Activated T-cell treated with anti-CD3 and anti-CD28 coated beads, Interleukin-2, amount 50 U/mL, for 72 hours (primary cell): ENCODE data around the gene PARP11. TPM values are rescaled to one million over a fixed set of nuclear protein-coding genes. Genes with fewer than 3 reads are reported as not detected.

ENCODE experiments used
- ATAC-seq, 2 donors: fragments of 150-1000 bp; cut with Tn5 transposase; replicated peaks in 1 of 2; 2 replicates each; pipeline ENCODE4 v1.10.0; 2021; ENCODE audit warnings: moderate library complexity in 2 of 2, mild to moderate bottlenecking in 1 of 2
- DNase-seq, 2 donors: peaks; one replicate each; pipeline ENCODE4 v3.0.0; 2021 to 2022; ENCODE audit warnings: mixed read lengths in 1 of 2
- H3K27ac Mint-ChIP-seq: one replicate; pipeline ENCODE4 v1.8.0; 2022; ENCODE audit warnings: mild to moderate bottlenecking, moderate library complexity, mixed read lengths
- H3K27me3 Mint-ChIP-seq: one replicate; pipeline ENCODE4 v1.8.0; 2022; ENCODE audit warnings: low read depth, mixed read lengths
- H3K36me3 Mint-ChIP-seq, 2 donors: one replicate each; pipeline ENCODE4 v1.8.0; 2022; ENCODE audit warnings: mixed read lengths in 2 of 2, mild to moderate bottlenecking in 1 of 2; ENCODE audit not compliant: insufficient read depth in 2 of 2
- H3K4me1 Mint-ChIP-seq: one replicate; pipeline ENCODE4 v1.8.0; 2022; ENCODE audit warnings: low read depth, mixed read lengths
- H3K4me3 Mint-ChIP-seq, 2 donors: one replicate each; pipeline ENCODE4 v1.8.0; 2022; ENCODE audit warnings: mild to moderate bottlenecking in 2 of 2, mixed read lengths in 2 of 2, moderate library complexity in 2 of 2
- H3K9me3 Mint-ChIP-seq, 2 donors: one replicate each; pipeline ENCODE4 v1.8.0; 2022; ENCODE audit warnings: mixed read lengths in 2 of 2
- total RNA-seq, 2 donors: library from RNA; stranded (reverse); gene quantifications; one replicate each; pipeline ENCODE4 v1.2.3, GENCODE V29; 2022

Gene PARP11
- 10 to 100 TPM; 30.7 to 39.5 TPM for total RNA-seq

- DNase-seq: peak; percentile 98 to 99
- Mint-ChIP-seq H3K36me3 (peaks cover 10 to 11% of the 10 kb centered on the region in 2 donors), H3K27me3 (no peaks in the 10 kb centered on the region), H3K4me3 (peak within 1 kb of the TSS; percentile 96 to 98), H3K9me3 (peaks cover 0 to 1% of the 10 kb centered on the region in 2 donors), H3K27ac (peak within 1 kb of the TSS; percentile 97), H3K4me1 (peaks cover 53% of the 10 kb centered on the region)
- peak; percentile 95 to 97 for ATAC-seq
These were observed at the start of gene PARP11 for GRCh38 chr12:3872800-3873636. Gene PARP11, minus strand, starts transcription at chr12:3873399. Its CDS starts 170 bp downstream, at chr12:3873229.

- peaks cover 12% of the 10 kb centered on the region for H3K4me1 Mint-ChIP-seq
- DNase-seq (no peak), ATAC-seq (no peak)
- no peak overlapping the region for H3K27ac Mint-ChIP-seq
- H3K4me3 Mint-ChIP-seq: no peak overlapping the region
- no peaks in the 10 kb centered on the region for H3K27me3 Mint-ChIP-seq
- H3K36me3 Mint-ChIP-seq: no peaks in the 10 kb centered on the region
- H3K9me3 Mint-ChIP-seq: no peaks in the 10 kb centered on the region
These were observed 48.8 kb upstream of the PARP11 start for GRCh38 chr12:3922033-3922432.

DNA sequence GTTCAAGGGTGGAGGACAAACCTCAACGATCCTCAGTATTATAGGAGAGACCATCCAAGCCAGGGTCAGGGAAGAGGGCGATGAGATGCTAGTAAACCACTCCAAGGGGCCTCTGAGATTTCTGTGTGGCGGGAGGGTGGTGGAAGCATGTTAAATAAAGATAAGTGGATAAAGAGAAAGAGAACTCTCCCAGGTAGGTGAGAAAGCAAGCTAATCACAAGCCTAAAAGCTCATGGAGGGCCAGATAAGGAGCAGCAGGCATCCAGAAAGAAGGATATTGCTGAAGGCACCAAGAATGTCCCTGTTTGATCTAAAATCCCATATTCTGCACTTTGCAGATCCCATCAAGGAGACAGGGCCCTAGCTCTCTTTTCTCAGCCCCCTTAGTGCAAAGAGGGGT, 48.3 kb upstream of the PARP11 start:
- ATAC-seq (no peak), DNase-seq (no peak)
- H3K27ac Mint-ChIP-seq: no peak overlapping the region
- H3K27me3 Mint-ChIP-seq: no peaks in the 10 kb centered on the region
- no peaks in the 10 kb centered on the region for H3K9me3 Mint-ChIP-seq
- peaks cover 12% of the 10 kb centered on the region for H3K4me1 Mint-ChIP-seq
- H3K4me3 Mint-ChIP-seq: no peak overlapping the region
- H3K36me3 Mint-ChIP-seq: no peaks in the 10 kb centered on the region

GRCh38 chr12:3921151-3921471, 47.9 kb upstream of the PARP11 start:
- DNase-seq: no peak
- Mint-ChIP-seq H3K4me3 (no peak overlapping the region), H3K27me3 (no peaks in the 10 kb centered on the region), H3K27ac (no peak overlapping the region), H3K9me3 (no peaks in the 10 kb centered on the region), H3K4me1 (peaks cover 17% of the 10 kb centered on the region), H3K36me3 (no peaks in the 10 kb centered on the region)
- ATAC-seq: no peak

- Mint-ChIP-seq H3K36me3 (no peaks in the 10 kb centered on the region), H3K27ac (no peak overlapping the region), H3K4me3 (no peak overlapping the region), H3K27me3 (no peaks in the 10 kb centered on the region), H3K9me3 (no peaks in the 10 kb centered on the region), H3K4me1 (peaks cover 22% of the 10 kb centered on the region)
- DNase-seq (no peak), ATAC-seq (no peak)
These were observed 47.4 kb upstream of the PARP11 start for GRCh38 chr12:3920351-3921150.

- Mint-ChIP-seq H3K4me1 (peaks cover 31% of the 10 kb centered on the region), H3K27me3 (no peaks in the 10 kb centered on the region), H3K4me3 (peak overlapping the region; percentile 2 to 31), H3K27ac (peak overlapping the region; percentile 47), H3K9me3 (peaks cover 0 to 13% of the 10 kb centered on the region in 2 donors), H3K36me3 (peaks cover 3 to 6% of the 10 kb centered on the region in 2 donors)
- ATAC-seq: peak; percentile 79 to 89
- DNase-seq: peak in 1 of 2 donors; percentile 18
These were observed 40.1 kb upstream of the PARP11 start for GRCh38 chr12:3913278-3913677.

GRCh38 chr12:3912863-3913262, 39.7 kb upstream of the PARP11 start:
- Mint-ChIP-seq H3K36me3 (peaks cover 3 to 6% of the 10 kb centered on the region in 2 donors), H3K27me3 (no peaks in the 10 kb centered on the region), H3K4me3 (no peak overlapping the region), H3K27ac (peak overlapping the region; percentile 47), H3K9me3 (peaks cover 0 to 13% of the 10 kb centered on the region in 2 donors), H3K4me1 (peaks cover 35% of the 10 kb centered on the region)
- DNase-seq: no peak
- ATAC-seq: no peak

DNA sequence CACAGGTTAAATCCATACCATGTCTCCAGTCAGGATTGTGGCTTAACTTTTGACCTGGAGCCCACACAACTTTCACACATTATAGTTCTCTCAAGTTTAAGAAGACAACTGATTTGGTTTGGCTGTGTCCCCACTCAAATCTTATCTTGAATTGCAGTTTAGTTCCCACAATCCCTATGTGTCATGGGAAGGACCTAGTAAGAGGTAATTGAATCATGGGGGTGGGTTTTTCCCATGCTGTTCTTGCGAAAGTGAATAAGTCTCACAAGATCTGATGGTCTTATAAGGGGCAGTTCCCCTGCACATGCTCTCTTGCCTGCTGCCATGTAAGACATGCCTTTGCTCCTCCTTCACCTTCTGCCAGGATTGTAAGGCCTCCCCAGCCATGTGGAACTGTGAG, 38.2 kb upstream of the PARP11 start:
- Mint-ChIP-seq H3K4me1 (peaks cover 46% of the 10 kb centered on the region), H3K36me3 (peaks cover 3 to 6% of the 10 kb centered on the region in 2 donors), H3K27me3 (no peaks in the 10 kb centered on the region), H3K9me3 (peaks cover 0 to 13% of the 10 kb centered on the region in 2 donors), H3K27ac (no peak overlapping the region), H3K4me3 (no peak overlapping the region)
- DNase-seq: no peak
- ATAC-seq: no peak

GRCh38 chr12:3905664-3906063, 32.5 kb upstream of the PARP11 start:
- Mint-ChIP-seq H3K4me1 (peaks cover 46% of the 10 kb centered on the region), H3K27me3 (no peaks in the 10 kb centered on the region), H3K36me3 (no peaks in the 10 kb centered on the region), H3K9me3 (no peaks in the 10 kb centered on the region), H3K4me3 (peak overlapping the region; percentile 75 to 78), H3K27ac (peak overlapping the region; percentile 92)
- no peak for DNase-seq
- peak; percentile 24 to 56 for ATAC-seq

GRCh38 chr12:3904999-3905398, 31.8 kb upstream of the PARP11 start:
- DNase-seq: no peak
- Mint-ChIP-seq H3K4me3 (peak overlapping the region; percentile 75 to 78), H3K9me3 (no peaks in the 10 kb centered on the region), H3K27ac (peak overlapping the region; percentile 92), H3K27me3 (no peaks in the 10 kb centered on the region), H3K36me3 (no peaks in the 10 kb centered on the region), H3K4me1 (peaks cover 52% of the 10 kb centered on the region)
- ATAC-seq: peak in 1 of 2 donors; percentile 42

DNA sequence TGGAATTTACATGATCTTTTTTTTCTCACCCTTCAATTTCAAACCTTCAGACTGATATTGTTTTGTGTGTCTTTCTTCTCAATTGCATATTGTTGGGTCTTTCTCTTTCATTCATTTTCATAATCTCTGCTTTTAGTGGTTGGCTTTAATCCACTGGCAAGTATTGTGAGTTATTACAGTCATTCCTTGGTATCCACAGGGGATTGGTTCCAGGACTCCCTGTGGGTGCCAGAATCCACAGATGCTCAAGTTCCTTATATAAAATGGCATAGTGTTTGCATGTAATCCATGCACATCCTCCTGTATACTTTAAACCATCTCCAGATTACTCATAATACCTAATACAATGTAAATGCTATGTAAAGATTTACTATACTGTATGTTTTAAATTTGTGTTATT, 29.7 kb upstream of the PARP11 start:
- Mint-ChIP-seq H3K9me3 (no peaks in the 10 kb centered on the region), H3K4me1 (peaks cover 63% of the 10 kb centered on the region), H3K27me3 (no peaks in the 10 kb centered on the region), H3K4me3 (no peak overlapping the region), H3K36me3 (no peaks in the 10 kb centered on the region), H3K27ac (no peak overlapping the region)
- ATAC-seq: no peak
- DNase-seq: no peak

GRCh38 chr12:3901116-3901515, 27.9 kb upstream of the PARP11 start:
- ATAC-seq: no peak
- H3K9me3 Mint-ChIP-seq: no peaks in the 10 kb centered on the region
- no peak for DNase-seq
- H3K27ac Mint-ChIP-seq: no peak overlapping the region
- H3K4me3 Mint-ChIP-seq: no peak overlapping the region
- H3K36me3 Mint-ChIP-seq: no peaks in the 10 kb centered on the region
- no peaks in the 10 kb centered on the region for H3K27me3 Mint-ChIP-seq
- H3K4me1 Mint-ChIP-seq: peaks cover 67% of the 10 kb centered on the region

DNA sequence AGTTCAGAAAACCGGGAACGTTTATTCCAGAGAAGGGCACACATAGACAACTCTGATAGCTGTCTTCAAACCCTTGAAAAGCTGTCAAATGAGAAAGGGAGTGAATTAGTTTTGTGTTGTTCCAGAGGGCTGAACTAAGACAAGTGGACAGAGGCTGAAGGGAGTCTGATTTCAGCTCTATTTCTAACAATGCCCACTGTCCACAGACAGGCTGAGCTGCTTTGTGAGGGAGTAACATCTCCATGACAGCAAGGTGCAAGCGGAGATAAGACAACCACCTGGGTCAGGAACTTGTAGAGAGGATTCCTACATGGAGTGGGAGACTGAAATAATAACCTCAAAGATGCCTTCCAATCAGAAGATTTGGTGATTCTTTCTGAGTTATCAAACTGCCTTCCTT, 25.6 kb upstream of the PARP11 start:
- Mint-ChIP-seq H3K27me3 (no peaks in the 10 kb centered on the region), H3K4me3 (no peak overlapping the region), H3K4me1 (peaks cover 47% of the 10 kb centered on the region), H3K36me3 (no peaks in the 10 kb centered on the region), H3K9me3 (no peaks in the 10 kb centered on the region), H3K27ac (no peak overlapping the region)
- no peak for DNase-seq
- no peak for ATAC-seq
